WTC11 (cell line): ENCODE measurements around the gene RFC2.

Experiments used
- ATF1 ChIP-seq: sonication (generic); formaldehyde crosslinking; IDR thresholded peaks from 2 replicates; pipeline ENCODE4 v1.8.1; 2023; ENCODE audit warnings: mild to moderate bottlenecking, moderate library complexity, missing genetic modification reagents
- CREB1 ChIP-seq: sonication (generic); formaldehyde crosslinking; IDR thresholded peaks from 2 replicates; pipeline ENCODE4 v1.8.0; 2023; ENCODE audit warnings: mild to moderate bottlenecking, missing genetic modification reagents
- IRF2 ChIP-seq: sonication (generic); formaldehyde crosslinking; IDR thresholded peaks from 2 replicates; pipeline ENCODE4 v1.8.0; 2022; ENCODE audit warnings: low read depth, missing genetic modification reagents, borderline replicate concordance
- KAT7 ChIP-seq: sonication (generic); formaldehyde crosslinking; IDR thresholded peaks from 2 replicates; pipeline ENCODE4 v1.8.1; 2023; ENCODE audit warnings: missing genetic modification reagents, mild to moderate bottlenecking, borderline replicate concordance
- MXD4 ChIP-seq: fragments of 250-450 bp; sonication (Bioruptor Pico); IDR thresholded peaks from 2 replicates; pipeline ENCODE4 v1.8.0; 2021; ENCODE audit warnings: mild to moderate bottlenecking, moderate library complexity, borderline replicate concordance
- NR3C1 ChIP-seq: sonication (generic); formaldehyde crosslinking; conservative IDR thresholded peaks from 2 replicates; pipeline ENCODE4 v1.8.1; 2023; ENCODE audit warnings: low read depth, mild to moderate bottlenecking, missing genetic modification reagents
- TCF7 ChIP-seq: sonication (generic); formaldehyde crosslinking; IDR thresholded peaks from 2 replicates; pipeline ENCODE4 v1.8.0; 2022; ENCODE audit warnings: mild to moderate bottlenecking, low read depth, missing genetic modification reagents, moderate library complexity
- TF ChIP-seq, protein P1 (sequence below): sonication (generic); formaldehyde crosslinking; conservative IDR thresholded peaks from 2 replicates; pipeline ENCODE4 v1.8.1; 2022; ENCODE audit warnings: mild to moderate bottlenecking, missing genetic modification reagents
- TF ChIP-seq, protein P2 (sequence below): sonication (generic); formaldehyde crosslinking; IDR thresholded peaks from 2 replicates; pipeline ENCODE4 v1.8.0; 2023; ENCODE audit warnings: missing genetic modification reagents
- TF ChIP-seq, protein P3 (sequence below): sonication (generic); formaldehyde crosslinking; IDR thresholded peaks from 2 replicates; pipeline ENCODE4 v1.8.1; 2022; ENCODE audit warnings: low read depth, mild to moderate bottlenecking, moderate library complexity, missing genetic modification reagents, borderline replicate concordance
- TF ChIP-seq, protein P4 (sequence below): fragments of 200-600 bp; IDR thresholded peaks from 2 replicates; pipeline ENCODE4 v1.8.0; 2022; ENCODE audit warnings: antibody characterized with exemption
- TF ChIP-seq, protein P5 (sequence below): sonication (generic); formaldehyde crosslinking; IDR thresholded peaks from 2 replicates; pipeline ENCODE4 v1.8.1; 2023; ENCODE audit warnings: mild to moderate bottlenecking, missing genetic modification reagents, moderate library complexity
- TF ChIP-seq, protein P6 (sequence below): sonication (generic); formaldehyde crosslinking; IDR thresholded peaks from 2 replicates; pipeline ENCODE4 v1.8.1; 2023; ENCODE audit warnings: mild to moderate bottlenecking, missing genetic modification reagents
- TF ChIP-seq, protein P7 (sequence below): sonication (generic); formaldehyde crosslinking; IDR thresholded peaks from 2 replicates; pipeline ENCODE4 v1.8.0; 2022; ENCODE audit warnings: mild to moderate bottlenecking, missing genetic modification reagents

DNA sequence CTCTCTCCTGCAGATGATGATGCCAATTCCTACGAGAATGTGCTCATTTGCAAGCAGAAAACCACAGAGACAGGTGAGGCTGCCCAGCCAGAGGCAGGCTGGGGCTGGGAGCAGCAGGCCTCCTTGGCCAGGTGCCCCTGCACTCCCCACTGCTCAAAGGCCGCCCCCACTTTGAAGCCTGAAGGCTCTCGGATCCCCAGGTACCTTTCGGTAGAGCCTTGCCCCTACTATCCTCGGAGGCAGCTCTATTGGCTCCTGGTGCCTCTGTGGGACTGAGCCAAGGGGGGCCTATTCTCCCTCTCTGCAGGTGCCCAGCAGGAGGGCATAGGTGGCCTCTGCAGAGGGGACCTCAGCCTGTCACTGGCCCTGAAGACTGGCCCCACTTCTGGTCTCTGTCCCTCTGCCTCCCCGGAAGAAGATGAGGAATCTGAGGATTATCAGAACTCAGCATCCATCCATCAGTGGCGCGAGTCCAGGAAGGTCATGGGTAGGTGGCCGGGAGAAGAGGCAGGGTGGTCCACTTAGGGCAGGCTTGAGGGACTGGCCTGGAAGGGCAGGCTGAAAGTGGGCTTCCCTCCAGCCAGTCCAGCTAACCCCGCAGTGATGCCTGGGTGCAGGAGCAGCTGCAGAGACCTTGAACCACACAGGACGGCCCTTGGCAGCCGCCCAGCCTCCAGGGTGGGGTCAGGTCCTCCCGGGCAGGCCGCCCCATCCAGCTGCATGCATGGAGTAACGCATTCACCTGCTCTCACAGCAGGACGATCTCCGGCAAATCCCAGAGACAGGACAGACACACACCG lies 30.3 kb downstream of the RFC2 start:
- TF ChIP-seq NR3C1 (CRISPR knock-in tag), result no peak
- TF ChIP-seq, protein P1, sequence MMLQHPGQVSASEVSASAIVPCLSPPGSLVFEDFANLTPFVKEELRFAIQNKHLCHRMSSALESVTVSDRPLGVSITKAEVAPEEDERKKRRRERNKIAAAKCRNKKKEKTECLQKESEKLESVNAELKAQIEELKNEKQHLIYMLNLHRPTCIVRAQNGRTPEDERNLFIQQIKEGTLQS (CRISPR knock-in tag), result no peak
- TF ChIP-seq, protein P2, sequence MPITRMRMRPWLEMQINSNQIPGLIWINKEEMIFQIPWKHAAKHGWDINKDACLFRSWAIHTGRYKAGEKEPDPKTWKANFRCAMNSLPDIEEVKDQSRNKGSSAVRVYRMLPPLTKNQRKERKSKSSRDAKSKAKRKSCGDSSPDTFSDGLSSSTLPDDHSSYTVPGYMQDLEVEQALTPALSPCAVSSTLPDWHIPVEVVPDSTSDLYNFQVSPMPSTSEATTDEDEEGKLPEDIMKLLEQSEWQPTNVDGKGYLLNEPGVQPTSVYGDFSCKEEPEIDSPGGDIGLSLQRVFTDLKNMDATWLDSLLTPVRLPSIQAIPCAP (CRISPR knock-in tag), result no peak
- TF ChIP-seq, protein P3, sequence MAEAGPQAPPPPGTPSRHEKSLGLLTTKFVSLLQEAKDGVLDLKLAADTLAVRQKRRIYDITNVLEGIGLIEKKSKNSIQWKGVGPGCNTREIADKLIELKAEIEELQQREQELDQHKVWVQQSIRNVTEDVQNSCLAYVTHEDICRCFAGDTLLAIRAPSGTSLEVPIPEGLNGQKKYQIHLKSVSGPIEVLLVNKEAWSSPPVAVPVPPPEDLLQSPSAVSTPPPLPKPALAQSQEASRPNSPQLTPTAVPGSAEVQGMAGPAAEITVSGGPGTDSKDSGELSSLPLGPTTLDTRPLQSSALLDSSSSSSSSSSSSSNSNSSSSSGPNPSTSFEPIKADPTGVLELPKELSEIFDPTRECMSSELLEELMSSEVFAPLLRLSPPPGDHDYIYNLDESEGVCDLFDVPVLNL (CRISPR knock-in tag), result no peak
- TF ChIP-seq, protein P4, sequence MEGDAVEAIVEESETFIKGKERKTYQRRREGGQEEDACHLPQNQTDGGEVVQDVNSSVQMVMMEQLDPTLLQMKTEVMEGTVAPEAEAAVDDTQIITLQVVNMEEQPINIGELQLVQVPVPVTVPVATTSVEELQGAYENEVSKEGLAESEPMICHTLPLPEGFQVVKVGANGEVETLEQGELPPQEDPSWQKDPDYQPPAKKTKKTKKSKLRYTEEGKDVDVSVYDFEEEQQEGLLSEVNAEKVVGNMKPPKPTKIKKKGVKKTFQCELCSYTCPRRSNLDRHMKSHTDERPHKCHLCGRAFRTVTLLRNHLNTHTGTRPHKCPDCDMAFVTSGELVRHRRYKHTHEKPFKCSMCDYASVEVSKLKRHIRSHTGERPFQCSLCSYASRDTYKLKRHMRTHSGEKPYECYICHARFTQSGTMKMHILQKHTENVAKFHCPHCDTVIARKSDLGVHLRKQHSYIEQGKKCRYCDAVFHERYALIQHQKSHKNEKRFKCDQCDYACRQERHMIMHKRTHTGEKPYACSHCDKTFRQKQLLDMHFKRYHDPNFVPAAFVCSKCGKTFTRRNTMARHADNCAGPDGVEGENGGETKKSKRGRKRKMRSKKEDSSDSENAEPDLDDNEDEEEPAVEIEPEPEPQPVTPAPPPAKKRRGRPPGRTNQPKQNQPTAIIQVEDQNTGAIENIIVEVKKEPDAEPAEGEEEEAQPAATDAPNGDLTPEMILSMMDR, result no peak
- TF ChIP-seq, protein P5, sequence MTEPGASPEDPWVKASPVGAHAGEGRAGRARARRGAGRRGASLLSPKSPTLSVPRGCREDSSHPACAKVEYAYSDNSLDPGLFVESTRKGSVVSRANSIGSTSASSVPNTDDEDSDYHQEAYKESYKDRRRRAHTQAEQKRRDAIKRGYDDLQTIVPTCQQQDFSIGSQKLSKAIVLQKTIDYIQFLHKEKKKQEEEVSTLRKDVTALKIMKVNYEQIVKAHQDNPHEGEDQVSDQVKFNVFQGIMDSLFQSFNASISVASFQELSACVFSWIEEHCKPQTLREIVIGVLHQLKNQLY (CRISPR knock-in tag), result no peak
- TF ChIP-seq KAT7 (CRISPR knock-in tag), result no peak
- TF ChIP-seq, protein P6, sequence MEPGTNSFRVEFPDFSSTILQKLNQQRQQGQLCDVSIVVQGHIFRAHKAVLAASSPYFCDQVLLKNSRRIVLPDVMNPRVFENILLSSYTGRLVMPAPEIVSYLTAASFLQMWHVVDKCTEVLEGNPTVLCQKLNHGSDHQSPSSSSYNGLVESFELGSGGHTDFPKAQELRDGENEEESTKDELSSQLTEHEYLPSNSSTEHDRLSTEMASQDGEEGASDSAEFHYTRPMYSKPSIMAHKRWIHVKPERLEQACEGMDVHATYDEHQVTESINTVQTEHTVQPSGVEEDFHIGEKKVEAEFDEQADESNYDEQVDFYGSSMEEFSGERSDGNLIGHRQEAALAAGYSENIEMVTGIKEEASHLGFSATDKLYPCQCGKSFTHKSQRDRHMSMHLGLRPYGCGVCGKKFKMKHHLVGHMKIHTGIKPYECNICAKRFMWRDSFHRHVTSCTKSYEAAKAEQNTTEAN (CRISPR knock-in tag), result no peak
- TF ChIP-seq TCF7 (CRISPR knock-in tag), result no peak
- no peak for TF ChIP-seq ATF1 (CRISPR knock-in tag)
- no peak for TF ChIP-seq MXD4
- no peak for TF ChIP-seq CREB1 (CRISPR knock-in tag)
- TF ChIP-seq, protein P7, sequence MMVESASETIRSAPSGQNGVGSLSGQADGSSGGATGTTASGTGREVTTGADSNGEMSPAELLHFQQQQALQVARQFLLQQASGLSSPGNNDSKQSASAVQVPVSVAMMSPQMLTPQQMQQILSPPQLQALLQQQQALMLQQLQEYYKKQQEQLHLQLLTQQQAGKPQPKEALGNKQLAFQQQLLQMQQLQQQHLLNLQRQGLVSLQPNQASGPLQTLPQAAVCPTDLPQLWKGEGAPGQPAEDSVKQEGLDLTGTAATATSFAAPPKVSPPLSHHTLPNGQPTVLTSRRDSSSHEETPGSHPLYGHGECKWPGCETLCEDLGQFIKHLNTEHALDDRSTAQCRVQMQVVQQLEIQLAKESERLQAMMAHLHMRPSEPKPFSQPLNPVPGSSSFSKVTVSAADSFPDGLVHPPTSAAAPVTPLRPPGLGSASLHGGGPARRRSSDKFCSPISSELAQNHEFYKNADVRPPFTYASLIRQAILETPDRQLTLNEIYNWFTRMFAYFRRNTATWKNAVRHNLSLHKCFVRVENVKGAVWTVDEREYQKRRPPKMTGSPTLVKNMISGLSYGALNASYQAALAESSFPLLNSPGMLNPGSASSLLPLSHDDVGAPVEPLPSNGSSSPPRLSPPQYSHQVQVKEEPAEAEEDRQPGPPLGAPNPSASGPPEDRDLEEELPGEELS, result no peak
- no peak for TF ChIP-seq IRF2 (CRISPR knock-in tag)
